Activated naive CD8-positive, alpha-beta T cell treated with anti-CD3 and anti-CD28 coated beads, Interleukin-2, amount 50 U/mL, for 16 hours (primary cell): ENCODE measurements around the gene FBXO47.

ENCODE experiments used
- DNase-seq: peaks from one replicate; pipeline ENCODE4 v3.0.0-alpha.2; 2020; ENCODE audit warnings: low read depth, low spot score

Gene FBXO47

GRCh38 chr17:38905375-38905774 is 61.8 kb downstream of the FBXO47 start:
- DNase-seq = no peak

GRCh38 chr17:38904892-38905291 is 62.3 kb downstream of the FBXO47 start:
- no peak for DNase-seq

- no peak for DNase-seq
These were observed 63.8 kb downstream of the FBXO47 start for GRCh38 chr17:38903404-38903803.

- DNase-seq = no peak
These were observed 66.1 kb downstream of the FBXO47 start for GRCh38 chr17:38900978-38901656.

GRCh38 chr17:38899421-38899820 is 67.8 kb downstream of the FBXO47 start:
- DNase-seq = no peak

- peak; percentile 75 for DNase-seq
These were observed 68.3 kb downstream of the FBXO47 start for GRCh38 chr17:38898812-38899348.

GRCh38 chr17:38898291-38898679 is 68.9 kb downstream of the FBXO47 start:
- DNase-seq = no peak

GRCh38 chr17:38897671-38898290 is 69.4 kb downstream of the FBXO47 start:
- DNase-seq = no peak

GRCh38 chr17:38897176-38897575 is 70.0 kb downstream of the FBXO47 start:
- DNase-seq = no peak

- DNase-seq = no peak
These were observed 70.8 kb downstream of the FBXO47 start for GRCh38 chr17:38896346-38896954.

- no peak for DNase-seq
These were observed 72.9 kb downstream of the FBXO47 start for GRCh38 chr17:38894276-38894675.

- no peak for DNase-seq
These were observed 73.6 kb downstream of the FBXO47 start for GRCh38 chr17:38893607-38894006.

GRCh38 chr17:38893113-38893512 is 74.1 kb downstream of the FBXO47 start:
- DNase-seq = no peak

GRCh38 chr17:38892620-38893019 is 74.6 kb downstream of the FBXO47 start:
- DNase-seq = no peak

- DNase-seq = no peak
These were observed 75.1 kb downstream of the FBXO47 start for GRCh38 chr17:38892083-38892482.

- no peak for DNase-seq
These were observed 75.8 kb downstream of the FBXO47 start for GRCh38 chr17:38891441-38891840.

GRCh38 chr17:38890410-38890746 is 76.8 kb downstream of the FBXO47 start:
- DNase-seq = no peak

GRCh38 chr17:38889745-38890409 is 77.3 kb downstream of the FBXO47 start:
- no peak for DNase-seq

GRCh38 chr17:38888842-38889241 is 78.4 kb downstream of the FBXO47 start:
- no peak for DNase-seq

- no peak for DNase-seq
These were observed 80.6 kb downstream of the FBXO47 start for GRCh38 chr17:38886643-38887010.
